ENCODE measurements around the gene FAM110A.
"Not testable (repeated sequence)": the region's sequence is repeated elsewhere in the genome, so short reads cannot be mapped to it uniquely, and the experiment has no call there.

Gene FAM110A

DNA sequence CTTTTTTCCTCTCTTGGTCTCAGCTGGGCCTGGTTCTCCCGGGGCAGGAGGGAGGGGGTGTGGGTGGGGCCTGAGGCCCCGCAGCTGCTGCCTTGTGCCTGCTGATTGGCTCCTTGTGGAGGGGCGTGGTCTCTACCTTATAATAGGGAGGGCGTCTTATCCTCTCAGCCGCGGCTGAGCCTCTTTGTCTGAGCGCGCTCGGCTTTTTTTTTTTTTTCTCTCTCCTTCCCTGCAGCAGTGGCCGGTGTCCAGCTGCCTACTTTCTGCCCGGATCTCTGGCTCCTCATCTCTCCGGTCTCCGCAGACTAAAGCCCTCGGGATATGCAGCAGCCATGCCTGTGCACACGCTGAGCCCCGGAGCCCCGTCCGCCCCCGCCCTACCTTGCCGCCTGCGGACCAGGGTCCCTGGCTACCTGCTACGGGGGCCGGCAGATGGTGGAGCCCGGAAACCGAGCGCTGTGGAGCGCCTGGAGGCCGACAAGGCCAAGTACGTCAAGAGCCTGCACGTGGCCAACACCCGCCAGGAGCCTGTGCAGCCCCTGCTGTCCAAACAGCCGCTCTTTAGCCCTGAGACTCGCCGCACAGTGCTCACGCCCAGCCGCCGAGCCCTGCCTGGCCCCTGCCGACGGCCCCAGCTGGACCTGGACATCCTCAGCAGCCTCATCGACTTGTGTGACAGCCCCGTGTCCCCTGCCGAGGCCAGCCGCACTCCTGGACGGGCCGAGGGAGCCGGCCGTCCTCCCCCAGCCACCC, 11.1 kb downstream of the FAM110A start:
- peak; percentile 83 for DNase-seq (ENCODE audit: low read depth)

GRCh38 chr20:845226-845868, 11.8 kb downstream of the FAM110A start:
- DNase-seq (ENCODE audit: low read depth): no peak

DNA sequence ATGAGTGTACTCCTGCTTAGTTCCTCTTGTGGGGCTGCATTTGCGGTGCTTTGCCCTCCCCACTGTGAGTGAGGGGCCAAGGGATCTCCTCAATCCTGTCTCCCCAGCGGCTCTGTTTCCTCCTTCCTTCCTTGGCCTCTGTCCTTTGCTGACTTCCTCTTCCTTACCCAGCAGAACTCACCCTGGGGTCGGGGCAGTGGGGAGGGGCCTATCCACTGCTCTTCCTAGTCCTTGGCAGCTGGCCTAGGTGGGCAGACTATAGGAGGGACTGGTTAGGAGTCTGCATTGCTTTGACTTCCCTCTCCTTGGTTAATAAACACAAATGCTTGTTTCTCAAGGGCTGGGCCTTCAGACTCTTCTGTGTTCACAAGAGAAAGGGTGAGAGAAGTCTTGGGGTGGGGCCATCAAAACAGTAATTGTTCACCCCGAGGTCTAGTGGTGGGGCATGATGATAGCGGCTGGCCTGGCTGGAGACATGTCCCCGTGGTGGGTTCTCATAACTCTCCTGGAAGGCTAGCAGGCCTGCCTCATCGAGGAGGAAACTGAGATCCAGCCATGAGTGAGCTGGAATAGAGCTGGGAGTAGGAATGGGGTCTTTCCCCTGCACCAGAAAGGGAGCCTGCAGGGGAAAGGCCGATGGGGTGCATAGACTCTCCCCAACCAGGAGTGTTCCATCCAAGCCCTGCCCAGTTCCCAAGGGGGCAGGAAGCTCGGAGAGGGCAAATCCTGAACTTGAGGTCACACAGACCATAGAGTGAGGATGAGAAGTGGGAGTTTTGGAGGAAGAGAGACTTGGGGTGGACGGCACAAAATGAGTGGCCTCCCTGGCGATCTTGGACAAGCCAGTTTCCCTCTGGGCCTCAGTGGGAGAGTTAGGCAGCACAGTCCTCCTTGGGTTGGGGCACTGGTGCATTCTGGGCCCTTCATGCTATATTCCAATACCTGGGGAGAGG, 12.7 kb downstream of the FAM110A start:
- DNase-seq (ENCODE audit: low read depth): no peak

- no peak for DNase-seq (ENCODE audit: low read depth)
Measured at GRCh38 chr20:846894-847278, 13.4 kb downstream of the FAM110A start.

GRCh38 chr20:848193-848592, 14.7 kb downstream of the FAM110A start:
- no peak for DNase-seq (ENCODE audit: low read depth)

DNA sequence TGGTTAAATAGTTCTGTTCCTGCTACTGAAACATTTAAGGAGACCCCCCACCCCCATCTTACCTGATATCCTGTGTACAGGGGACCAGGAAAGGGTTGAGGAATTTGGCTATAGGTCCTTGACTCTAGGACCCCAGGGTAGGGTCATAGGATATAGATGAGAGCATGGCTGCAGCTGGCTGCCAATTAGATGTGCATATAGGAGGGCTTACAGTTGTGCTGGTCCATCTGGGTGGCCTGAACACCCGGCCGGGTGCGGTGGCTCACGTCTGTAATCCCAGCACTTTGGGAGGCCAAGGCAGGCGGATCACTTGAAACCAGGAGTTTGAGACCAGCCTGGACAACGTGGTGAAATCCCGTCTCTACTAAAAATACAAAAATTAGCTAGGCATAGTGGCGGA, 15.2 kb downstream of the FAM110A start:
- not testable (repeated sequence) for DNase-seq (ENCODE audit: low read depth)

DNA sequence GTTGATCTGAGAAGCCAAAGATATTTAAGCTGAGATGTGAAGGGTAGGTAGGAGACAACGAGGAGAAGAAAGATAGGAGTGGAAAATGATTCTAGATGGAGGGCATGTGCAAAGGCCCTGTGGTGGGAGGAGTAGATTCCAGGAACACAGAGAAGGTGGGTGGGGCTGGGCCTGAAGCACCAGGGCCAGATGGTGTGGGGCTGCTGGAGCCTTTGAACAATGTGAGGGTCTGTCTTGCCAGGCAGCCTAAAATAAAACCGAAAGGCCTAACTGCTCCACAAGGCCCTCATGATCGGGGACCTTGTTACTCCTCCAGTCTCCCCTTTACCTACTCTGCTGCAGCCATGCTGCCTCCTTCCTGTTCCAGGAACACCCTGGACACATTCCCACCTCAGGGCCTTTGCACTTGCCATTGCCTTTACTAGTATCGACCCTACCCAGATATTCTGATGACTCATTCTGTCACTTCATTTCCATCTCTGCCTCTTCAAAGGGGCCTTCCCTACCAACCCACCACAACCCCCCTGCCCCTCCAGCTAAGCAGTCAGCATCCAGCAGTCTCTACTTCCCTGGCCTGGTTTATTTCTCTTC, 20.0 kb downstream of the FAM110A start:
- DNase-seq (ENCODE audit: low read depth): no peak

GRCh38 chr20:854601-855000, 21.1 kb downstream of the FAM110A start:
- no peak for DNase-seq (ENCODE audit: low read depth)

DNA sequence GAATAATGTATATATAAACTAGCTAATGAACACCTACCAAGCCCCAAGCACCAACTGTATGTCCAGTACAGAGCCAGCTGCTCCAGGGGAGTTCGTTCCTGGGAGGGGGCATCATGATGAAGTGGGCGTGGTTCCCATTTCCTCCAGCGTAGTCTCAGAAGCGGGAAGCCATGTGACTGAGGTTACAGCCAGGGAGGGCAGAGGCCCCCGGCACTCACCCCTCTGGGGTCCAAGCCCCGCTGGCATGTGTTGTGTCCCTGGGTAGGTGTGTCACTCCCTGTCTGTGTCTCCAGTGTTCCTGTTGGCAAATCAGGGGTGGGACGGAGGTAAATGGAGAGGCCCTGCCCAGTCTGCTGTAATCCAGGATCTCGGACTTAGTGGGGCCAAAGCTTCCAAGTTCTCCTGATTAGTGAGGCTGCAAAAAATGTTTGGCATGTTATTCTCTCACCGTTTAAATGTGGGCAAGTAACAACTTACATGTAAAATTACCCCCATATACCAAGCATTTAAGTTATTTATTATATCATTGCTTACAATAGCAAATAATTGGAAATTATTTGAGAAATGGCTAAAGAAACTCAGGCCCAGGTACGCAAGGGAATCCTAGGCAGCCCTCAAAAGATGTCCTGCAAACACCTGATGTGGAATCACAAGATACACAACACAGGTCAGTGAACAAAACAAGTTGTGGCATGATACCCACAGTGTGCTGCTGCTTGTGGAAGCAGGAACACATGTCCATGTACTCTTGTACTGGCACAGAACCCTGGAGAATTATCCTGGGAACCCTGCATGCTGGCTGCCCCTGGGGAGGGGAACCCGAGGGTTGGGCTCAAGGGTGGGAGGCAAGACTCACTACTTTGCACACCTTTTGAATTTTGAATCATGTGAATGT, 22.2 kb downstream of the FAM110A start:
- no peak for DNase-seq (ENCODE audit: low read depth)

GRCh38 chr20:856361-856775, 22.9 kb downstream of the FAM110A start:
- peak; percentile 90 for DNase-seq (ENCODE audit: low read depth)

DNA sequence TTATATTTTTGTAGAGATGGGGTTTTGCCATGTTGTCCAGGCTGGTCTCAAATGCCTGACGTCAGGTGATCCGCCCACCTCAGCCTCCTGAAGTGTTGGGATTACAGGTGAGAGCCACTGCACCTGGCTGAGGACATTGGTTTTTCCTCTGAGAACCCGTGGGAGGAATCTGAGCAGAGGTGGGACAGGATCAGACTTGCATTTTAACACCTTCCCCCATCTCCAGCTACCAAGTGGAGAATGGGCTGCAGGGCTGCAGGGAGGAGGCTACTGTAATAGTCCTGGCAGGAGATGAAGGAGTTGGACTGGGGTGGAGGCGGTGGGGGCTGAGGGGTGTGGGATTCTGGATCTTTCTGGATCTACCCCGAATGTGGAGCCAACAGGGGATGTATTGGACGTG, 24.5 kb downstream of the FAM110A start:
- no peak for DNase-seq (ENCODE audit: low read depth)

DNA sequence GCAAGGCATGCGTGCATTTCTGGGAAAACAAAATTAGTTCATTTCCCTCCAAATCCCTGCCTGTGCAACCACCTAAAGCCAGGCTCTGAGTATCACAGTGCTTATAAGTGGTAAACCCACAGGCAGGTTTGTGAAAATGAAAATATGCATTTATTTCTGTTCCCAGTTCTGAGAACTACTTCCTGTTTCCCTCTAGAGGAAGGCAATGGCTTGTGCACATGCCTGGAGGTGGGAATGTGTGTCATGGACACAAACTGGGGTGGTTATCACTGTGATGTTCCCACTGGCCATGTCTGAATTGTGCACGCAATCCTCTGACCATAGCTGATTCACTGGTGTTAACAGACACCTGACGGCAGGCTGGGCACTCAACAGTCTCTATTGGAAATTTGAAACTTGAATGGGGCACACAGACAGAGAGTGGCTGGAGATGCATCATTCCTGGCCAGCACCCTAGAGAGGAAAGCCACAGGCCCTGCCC, 26.3 kb downstream of the FAM110A start:
- peak; percentile 30 for DNase-seq (ENCODE audit: low read depth)

GRCh38 chr20:860891-861290, 27.4 kb downstream of the FAM110A start:
- DNase-seq (ENCODE audit: low read depth): no peak

DNA sequence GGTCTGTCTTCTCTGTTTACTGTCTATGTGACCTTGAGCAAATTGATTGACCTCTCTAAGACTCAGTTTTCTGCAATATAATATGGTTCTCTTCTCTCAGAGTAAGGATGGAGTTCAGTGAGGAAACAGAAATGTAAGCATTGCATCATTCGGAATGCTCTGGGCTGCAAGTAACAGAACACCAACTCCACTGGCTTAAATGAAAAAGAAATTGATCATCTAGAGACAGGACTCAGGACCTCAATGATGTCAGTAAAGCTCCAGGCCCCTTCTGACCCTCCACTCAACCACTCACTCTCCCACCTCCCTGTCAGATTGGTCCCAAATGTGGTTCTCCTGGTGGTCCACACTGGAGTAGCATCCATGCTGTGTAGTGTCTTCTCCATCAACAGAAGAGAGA, 31.9 kb downstream of the FAM110A start:
- no peak for DNase-seq (ENCODE audit: low read depth)

DNA sequence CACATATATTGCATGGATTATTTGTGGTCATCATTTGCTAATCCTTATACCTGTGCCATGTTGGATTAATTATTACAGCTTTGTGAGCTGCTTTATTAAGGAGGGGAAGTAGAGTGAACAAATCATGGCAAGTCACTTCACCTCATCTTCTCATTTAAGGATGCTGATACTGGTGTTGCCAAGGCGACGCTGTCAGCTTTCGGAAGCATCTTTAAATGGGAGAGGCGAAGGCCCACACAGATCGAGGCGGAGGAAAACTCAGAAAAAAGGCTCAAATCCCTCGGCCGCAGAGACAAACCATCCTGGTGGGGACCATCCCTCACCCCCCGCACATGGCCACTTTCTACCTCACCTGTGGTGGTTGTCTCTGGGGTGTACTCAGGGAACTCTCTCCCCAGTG, 34.8 kb downstream of the FAM110A start:
- DNase-seq (ENCODE audit: low read depth): no peak

DNA sequence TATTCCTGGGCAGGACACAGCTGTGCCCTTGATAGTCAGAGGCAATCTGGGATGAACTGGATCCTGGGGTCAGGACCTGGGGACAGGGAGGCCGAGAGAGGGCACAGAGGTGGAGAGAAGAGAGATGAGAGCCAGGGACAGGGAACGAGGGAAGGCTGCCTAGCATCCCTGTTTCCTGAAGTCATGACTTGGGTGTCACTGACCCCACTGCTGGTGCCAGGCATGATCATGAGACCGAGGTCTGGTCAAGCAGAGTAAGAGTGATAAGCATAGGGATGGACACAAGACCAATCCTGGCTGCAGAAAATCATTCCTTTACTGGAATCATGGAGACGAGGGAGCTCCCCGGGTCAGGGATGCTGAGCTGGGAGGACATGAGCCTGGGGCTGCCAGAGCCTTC, 36.1 kb downstream of the FAM110A start:
- no peak for DNase-seq (ENCODE audit: low read depth)

DNA sequence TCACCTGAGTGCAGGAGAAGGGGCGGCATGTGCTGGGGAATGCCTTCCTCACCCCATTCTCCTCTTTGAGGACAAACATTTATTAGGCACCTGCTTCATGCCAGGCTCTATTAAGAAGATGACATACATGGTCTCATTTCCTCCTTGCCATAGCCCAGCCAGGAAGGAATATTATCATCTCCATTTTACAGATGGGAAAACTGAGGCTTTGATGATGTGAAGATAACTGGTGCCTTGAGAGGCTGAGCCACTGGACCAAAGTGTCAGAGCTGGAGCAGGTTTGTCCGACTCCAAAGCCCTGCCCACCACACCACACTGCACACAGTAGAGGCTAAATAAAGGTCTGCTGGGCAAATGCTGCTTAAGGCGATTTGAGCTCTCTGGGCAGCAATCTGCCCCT, 37.2 kb downstream of the FAM110A start:
- no peak for DNase-seq (ENCODE audit: low read depth)

DNA sequence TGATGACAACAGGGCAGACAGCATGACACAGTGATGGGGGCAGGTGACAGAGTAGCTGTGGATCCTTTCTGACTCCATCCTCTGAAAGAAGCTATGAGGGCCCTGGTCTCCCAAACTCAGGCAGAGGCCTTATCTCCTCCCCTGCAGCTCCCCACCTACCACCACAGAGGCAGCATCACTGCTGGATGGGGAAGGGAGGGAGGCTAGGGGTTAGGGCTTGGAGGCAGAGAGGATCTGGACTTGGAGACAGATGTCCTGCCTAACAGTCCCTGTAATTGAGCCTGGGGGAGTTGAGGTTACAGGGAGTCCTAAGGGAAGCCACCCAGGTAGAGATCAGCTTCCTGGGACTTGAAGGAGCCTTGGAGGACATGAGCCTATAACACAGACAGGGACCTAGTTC, 37.9 kb downstream of the FAM110A start:
- DNase-seq (ENCODE audit: low read depth): no peak

DNA sequence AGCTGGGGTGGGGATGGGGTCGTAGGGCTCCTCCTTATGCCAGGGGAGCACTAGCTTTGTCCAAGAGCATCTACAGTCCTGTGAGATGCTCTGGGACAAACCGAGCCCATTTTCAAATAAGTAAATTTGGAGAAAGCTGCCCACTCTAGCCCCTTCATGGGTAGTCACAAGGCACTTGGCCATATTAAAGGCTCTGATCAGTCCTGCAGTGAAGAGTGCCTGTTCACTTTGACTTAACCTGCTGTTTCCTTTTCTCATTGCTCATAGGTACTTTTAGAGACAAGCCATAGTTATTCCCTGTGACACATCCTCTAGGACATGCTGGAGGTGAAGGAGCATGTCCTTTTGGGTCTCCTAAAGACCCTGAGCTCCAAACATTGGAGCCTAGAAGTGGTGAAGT, 38.4 kb downstream of the FAM110A start:
- DNase-seq (ENCODE audit: low read depth): no peak

DNA sequence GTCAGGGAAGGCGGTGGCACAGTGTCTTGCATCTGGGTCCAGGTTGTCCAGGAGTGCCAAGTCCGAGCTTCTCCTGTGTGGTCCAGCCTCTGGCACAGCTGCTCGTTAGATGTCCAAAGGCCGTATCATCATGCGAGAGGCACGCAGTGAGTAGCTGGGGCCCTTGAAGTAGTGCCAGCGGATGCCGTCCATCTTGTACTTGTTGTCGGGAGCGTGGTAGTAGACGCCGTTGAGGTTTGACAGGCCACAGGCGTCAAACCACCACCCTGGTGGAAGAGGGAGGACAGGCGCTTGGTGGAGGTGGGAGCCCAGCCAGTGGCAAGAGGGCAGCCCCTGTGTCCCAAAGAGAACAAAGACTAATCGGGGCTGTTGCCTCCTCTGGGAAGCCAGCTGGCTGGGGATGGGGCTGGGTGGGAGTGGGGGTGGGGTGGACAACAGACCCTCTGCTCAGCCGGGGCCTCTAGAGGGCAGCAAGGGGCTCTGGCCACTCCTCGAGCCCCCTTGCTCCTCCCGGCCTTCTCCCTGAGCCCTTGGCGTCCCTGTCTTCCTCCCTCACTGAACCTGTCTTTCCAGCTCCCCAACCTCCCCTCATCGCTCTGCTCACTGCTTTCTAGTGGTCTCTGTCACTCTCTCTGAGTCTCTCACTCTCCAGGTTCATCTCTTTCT, 39.5 kb downstream of the FAM110A start:
- no peak for DNase-seq (ENCODE audit: low read depth)
